ENCODE results near the gene ACOT13. TPM values are rescaled to one million over a fixed set of nuclear protein-coding genes. Genes with fewer than 3 reads are reported as not detected.
"Not testable (repeated sequence)": the region's sequence is repeated elsewhere in the genome, so short reads cannot be mapped to it uniquely, and the experiment has no call there.

The ACOT13 gene
- total RNA-seq, 1 donor from 2014 or later, result 18.7 TPM

- no peak overlapping the region for H3K27ac Mint-ChIP-seq
- TF ChIP-seq, protein P1, sequence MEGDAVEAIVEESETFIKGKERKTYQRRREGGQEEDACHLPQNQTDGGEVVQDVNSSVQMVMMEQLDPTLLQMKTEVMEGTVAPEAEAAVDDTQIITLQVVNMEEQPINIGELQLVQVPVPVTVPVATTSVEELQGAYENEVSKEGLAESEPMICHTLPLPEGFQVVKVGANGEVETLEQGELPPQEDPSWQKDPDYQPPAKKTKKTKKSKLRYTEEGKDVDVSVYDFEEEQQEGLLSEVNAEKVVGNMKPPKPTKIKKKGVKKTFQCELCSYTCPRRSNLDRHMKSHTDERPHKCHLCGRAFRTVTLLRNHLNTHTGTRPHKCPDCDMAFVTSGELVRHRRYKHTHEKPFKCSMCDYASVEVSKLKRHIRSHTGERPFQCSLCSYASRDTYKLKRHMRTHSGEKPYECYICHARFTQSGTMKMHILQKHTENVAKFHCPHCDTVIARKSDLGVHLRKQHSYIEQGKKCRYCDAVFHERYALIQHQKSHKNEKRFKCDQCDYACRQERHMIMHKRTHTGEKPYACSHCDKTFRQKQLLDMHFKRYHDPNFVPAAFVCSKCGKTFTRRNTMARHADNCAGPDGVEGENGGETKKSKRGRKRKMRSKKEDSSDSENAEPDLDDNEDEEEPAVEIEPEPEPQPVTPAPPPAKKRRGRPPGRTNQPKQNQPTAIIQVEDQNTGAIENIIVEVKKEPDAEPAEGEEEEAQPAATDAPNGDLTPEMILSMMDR (IDR thresholded peaks at IDR 0.05; ENCODE audit: unreplicated experiment), result no peak
- no peak for DNase-seq (ENCODE audit: low spot score in 2 of 2, unreplicated experiment in 2 of 2)
- peaks cover 30% of the 10 kb centered on the region for H3K9me3 Mint-ChIP-seq
- H3K27me3 Mint-ChIP-seq (ENCODE audit: low read depth), result no peaks in the 10 kb centered on the region
- H3K36me3 Mint-ChIP-seq, result peaks cover 36% of the 10 kb centered on the region
- no peak overlapping the region for H3K4me3 Mint-ChIP-seq
- H3K4me1 Mint-ChIP-seq, result peaks cover 24% of the 10 kb centered on the region
Measured at GRCh38 chr6:24668997-24669361, 2.1 kb downstream of the ACOT13 start.

- DNase-seq (ENCODE audit: low spot score in 2 of 2, unreplicated experiment in 2 of 2); H3K4me3 Mint-ChIP-seq; H3K27me3 Mint-ChIP-seq (ENCODE audit: low read depth); H3K27ac Mint-ChIP-seq: not testable (repeated sequence)
- Mint-ChIP-seq H3K9me3 (peaks cover 36% of the 10 kb centered on the region), H3K36me3 (peaks cover 41% of the 10 kb centered on the region), H3K4me1 (peaks cover 13% of the 10 kb centered on the region)
Measured at GRCh38 chr6:24670492-24670891, 3.6 kb downstream of the ACOT13 start.

DNA sequence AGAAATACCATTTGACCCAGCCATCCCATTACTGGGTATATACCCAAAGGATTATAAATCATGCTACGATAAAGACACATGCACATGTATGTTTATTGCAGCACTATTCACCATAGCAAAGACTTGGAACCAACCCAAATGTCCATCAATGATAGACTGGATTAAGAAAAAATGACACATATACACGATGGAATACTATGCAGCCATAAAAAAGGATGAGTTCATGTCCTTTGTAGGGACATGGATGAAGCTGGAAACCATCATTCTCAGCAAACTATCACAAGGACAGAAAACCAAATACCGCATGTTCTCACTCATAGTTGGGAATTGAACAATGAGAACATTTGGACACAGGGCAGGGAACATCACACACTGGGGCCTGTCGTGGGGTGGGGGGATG lies 4.2 kb downstream of the ACOT13 start:
- DNase-seq (ENCODE audit: low spot score in 2 of 2, unreplicated experiment in 2 of 2); H3K27me3 Mint-ChIP-seq (ENCODE audit: low read depth); H3K4me3 Mint-ChIP-seq; H3K27ac Mint-ChIP-seq; H3K4me1 Mint-ChIP-seq: not testable (repeated sequence)
- H3K9me3 Mint-ChIP-seq, result peaks cover 37% of the 10 kb centered on the region
- peaks cover 43% of the 10 kb centered on the region for H3K36me3 Mint-ChIP-seq

GRCh38 chr6:24672620-24673182 lies 5.8 kb downstream of the ACOT13 start:
- Mint-ChIP-seq H3K4me3 (no peak overlapping the region), H3K27me3 (ENCODE audit: low read depth) (no peaks in the 10 kb centered on the region), H3K4me1 (no peaks in the 10 kb centered on the region), H3K9me3 (peaks cover 47% of the 10 kb centered on the region), H3K36me3 (peaks cover 47% of the 10 kb centered on the region), H3K27ac (no peak overlapping the region)
- no peak for DNase-seq (ENCODE audit: low spot score in 2 of 2, unreplicated experiment in 2 of 2)
- TF ChIP-seq, protein P1 (IDR thresholded peaks at IDR 0.05; ENCODE audit: unreplicated experiment), result no peak

DNA sequence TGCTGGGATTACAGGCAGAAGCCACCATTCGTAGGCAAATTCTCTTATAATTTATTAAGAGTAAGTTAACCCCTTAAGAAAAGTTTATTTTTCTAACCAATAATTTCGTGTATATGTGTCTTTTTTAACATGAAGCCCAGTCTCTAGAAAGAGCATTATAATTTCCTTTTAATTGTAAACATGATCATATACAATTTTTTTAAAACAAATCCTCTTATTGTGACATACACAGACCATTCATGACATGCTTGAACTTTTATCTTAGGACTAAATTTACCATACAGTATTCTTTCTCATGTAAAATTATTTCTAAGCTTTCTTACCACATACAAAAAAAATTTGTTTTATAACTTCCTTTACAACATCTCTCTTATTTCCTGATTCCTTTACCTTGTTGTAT lies 6.7 kb downstream of the ACOT13 start:
- TF ChIP-seq, protein P1 (IDR thresholded peaks at IDR 0.05; ENCODE audit: unreplicated experiment), result no peak
- H3K4me3 Mint-ChIP-seq, result no peak overlapping the region
- H3K27me3 Mint-ChIP-seq (ENCODE audit: low read depth), result no peaks in the 10 kb centered on the region
- no peak overlapping the region for H3K27ac Mint-ChIP-seq
- H3K4me1 Mint-ChIP-seq, result no peaks in the 10 kb centered on the region
- no peak for DNase-seq (ENCODE audit: low spot score in 2 of 2, unreplicated experiment in 2 of 2)
- H3K36me3 Mint-ChIP-seq, result peaks cover 49% of the 10 kb centered on the region
- H3K9me3 Mint-ChIP-seq, result peaks cover 47% of the 10 kb centered on the region

GRCh38 chr6:24678792-24679352 lies 12.0 kb downstream of the ACOT13 start:
- H3K9me3 Mint-ChIP-seq, result peaks cover 21% of the 10 kb centered on the region
- H3K27me3 Mint-ChIP-seq (ENCODE audit: low read depth); H3K4me3 Mint-ChIP-seq; H3K4me1 Mint-ChIP-seq; H3K27ac Mint-ChIP-seq; DNase-seq (ENCODE audit: low spot score in 2 of 2, unreplicated experiment in 2 of 2): not testable (repeated sequence)
- peaks cover 32% of the 10 kb centered on the region for H3K36me3 Mint-ChIP-seq

DNA sequence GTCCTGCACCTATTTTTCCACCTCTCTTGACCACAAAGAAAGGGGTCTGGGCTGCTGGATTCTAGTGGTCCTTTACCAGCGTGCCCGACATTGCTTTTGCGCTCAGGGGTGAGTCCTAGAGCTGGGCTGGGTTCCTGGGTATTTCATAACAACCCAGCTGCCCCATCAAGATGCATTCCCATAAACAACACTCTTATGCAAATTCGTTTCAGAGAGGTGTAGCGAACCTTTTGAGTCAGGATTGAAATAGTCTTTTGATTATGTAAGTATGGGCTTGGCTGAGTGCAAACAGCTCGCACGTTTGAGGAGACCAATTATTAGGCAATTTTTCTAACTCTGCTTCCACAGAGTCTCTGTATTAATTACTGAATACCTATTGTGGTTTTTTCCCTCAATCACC lies 13.7 kb downstream of the ACOT13 start:
- Mint-ChIP-seq H3K27me3 (ENCODE audit: low read depth) (no peaks in the 10 kb centered on the region), H3K4me1 (no peaks in the 10 kb centered on the region)

More for the DNA sequence above, 13.7 kb downstream of the ACOT13 start:
- H3K27ac Mint-ChIP-seq, result no peak overlapping the region
- TF ChIP-seq, protein P1 (IDR thresholded peaks at IDR 0.05; ENCODE audit: unreplicated experiment), result no peak
- no peak overlapping the region for H3K4me3 Mint-ChIP-seq
- peaks cover 14% of the 10 kb centered on the region for H3K9me3 Mint-ChIP-seq
- DNase-seq (ENCODE audit: low spot score in 2 of 2, unreplicated experiment in 2 of 2), result no peak
- peaks cover 22% of the 10 kb centered on the region for H3K36me3 Mint-ChIP-seq
